Transverse colon (tissue), 4 donors: ENCODE data around the gene TMEM59.

ENCODE experiments used
- CTCF ChIP-seq, 5 experiments: fragments of 200-600 bp in 3 of 5; fragments of 450-650 bp in 2 of 5; sonication (generic) in 3 of 5; IDR thresholded peaks; 1 replicate in 2 of 5; 2 replicates in 3 of 5; pipeline ENCODE4 v1.5.1; 2016 to 2017; ENCODE audit warnings: antibody characterized with exemption in 5 of 5, inconsistent platforms in 3 of 5, mild to moderate bottlenecking in 2 of 5, moderate library complexity in 1 of 5
- EP300 ChIP-seq: sonication (generic); formaldehyde crosslinking; IDR thresholded peaks from one replicate; pipeline ENCODE4 v1.6.1; 2017; ENCODE audit warnings: antibody characterized with exemption, low read depth
- POLR2A ChIP-seq: fragments of 450-650 bp; IDR thresholded peaks from one replicate; pipeline ENCODE4 v1.6.1; 2016; ENCODE audit warnings: antibody characterized with exemption, mild to moderate bottlenecking, moderate library complexity
- POLR2AphosphoS5 ChIP-seq, 3 donors: sonication (generic); formaldehyde crosslinking; IDR thresholded peaks; one replicate each; pipeline ENCODE4 v1.6.1; 2016; ENCODE audit warnings: antibody characterized with exemption in 3 of 3

GRCh38 chr1:54096877-54097240 lies 43.9 kb upstream of the TMEM59 start:
- TF ChIP-seq EP300 (no peak), CTCF (IDR thresholded peaks at IDR 0.05) (no peak), POLR2A (no peak), POLR2AphosphoS5 (IDR thresholded peaks at IDR 0.05) (no peak)
